Smooth muscle cell of the umbilical artery (primary cell): ENCODE measurements around the gene GPR83. TPM values are rescaled to one million over a fixed set of nuclear protein-coding genes. Genes with fewer than 3 reads are reported as not detected.

Experiments used
- total RNA-seq: library from RNA; depleted of rRNA; stranded (reverse); fragments of >200 nt; gene quantifications from 2 replicates; pipeline ENCODE4 v1.2.3, GENCODE V29; 2014

Gene GPR83
- under 0.01 and 0.09 TPM in 2 replicates for total RNA-seq

DNA sequence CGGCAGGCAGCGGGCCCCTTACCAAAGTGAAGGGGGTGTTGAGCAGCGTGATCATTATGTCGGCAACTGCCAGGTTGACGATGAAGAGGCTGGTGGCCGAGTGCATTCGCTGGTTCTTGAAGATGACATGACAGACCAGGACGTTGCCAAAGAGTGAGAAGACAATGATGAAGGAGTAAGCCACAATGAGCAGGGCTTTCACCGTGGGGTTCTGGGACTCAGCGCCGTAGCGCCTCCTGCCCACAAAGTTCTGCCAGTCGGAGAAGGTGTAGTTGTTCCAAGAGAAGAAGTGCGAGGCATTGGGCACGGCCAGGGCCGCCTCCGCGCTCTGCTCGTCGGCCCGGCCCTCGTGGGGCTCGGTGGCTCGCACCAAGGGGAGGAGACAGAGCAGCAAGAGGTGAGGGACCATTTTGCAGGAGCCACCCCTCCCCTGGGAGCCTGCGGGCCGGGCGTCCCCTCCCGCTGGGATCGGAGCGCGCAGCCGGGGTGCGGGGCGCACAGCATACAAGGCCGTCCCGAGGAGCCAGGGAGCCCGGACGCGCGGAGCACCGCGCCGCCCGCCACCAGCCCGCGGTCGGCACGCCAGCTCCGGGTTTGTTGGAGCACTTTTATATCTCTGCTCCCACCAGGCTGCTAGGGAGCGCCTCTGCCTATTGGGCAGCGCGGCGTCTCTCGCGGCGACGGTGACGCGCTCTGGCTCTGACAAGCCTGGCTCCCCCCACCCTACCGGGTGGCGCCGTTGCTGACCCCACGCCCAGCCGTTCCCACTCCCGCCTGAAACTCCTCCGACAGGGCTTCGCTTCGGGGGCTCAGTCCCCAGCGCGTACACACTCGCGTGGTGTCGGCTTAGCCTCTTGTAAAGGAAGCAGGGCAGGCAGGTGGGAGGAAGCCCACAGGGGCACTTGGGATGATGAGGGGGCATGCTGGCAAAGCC, at the start of gene GPR83:
TSS of gene GPR83 (minus strand) at position 581 of the 934 bp plus-strand sequence. CDS start at position 409, 172 bp downstream.

Other genes with a start within 250 kb of the GPR83 start
- gene IZUMO1R, start 96.8 kb downstream of the GPR83 start, total RNA-seq = 0.37 TPM in 1 of 2 replicates, not detected in the other
- 8.9 and 11.0 TPM in 2 replicates for gene MRE11, start 92.4 kb upstream of the GPR83 start, total RNA-seq
- gene ANKRD49, start 92.6 kb upstream of the GPR83 start, total RNA-seq = 11.0 and 16.6 TPM in 2 replicates
- not detected in 2 replicates for gene C11orf97, start 111.0 kb upstream of the GPR83 start, total RNA-seq
- gene FUT4, start 142.5 kb upstream of the GPR83 start, total RNA-seq = 4.8 and 6.1 TPM in 2 replicates
- gene PIWIL4, start 165.9 kb upstream of the GPR83 start, total RNA-seq = 0.89 and 2.5 TPM in 2 replicates